Measurements from ENCODE around the gene KCNC3.

DNA sequence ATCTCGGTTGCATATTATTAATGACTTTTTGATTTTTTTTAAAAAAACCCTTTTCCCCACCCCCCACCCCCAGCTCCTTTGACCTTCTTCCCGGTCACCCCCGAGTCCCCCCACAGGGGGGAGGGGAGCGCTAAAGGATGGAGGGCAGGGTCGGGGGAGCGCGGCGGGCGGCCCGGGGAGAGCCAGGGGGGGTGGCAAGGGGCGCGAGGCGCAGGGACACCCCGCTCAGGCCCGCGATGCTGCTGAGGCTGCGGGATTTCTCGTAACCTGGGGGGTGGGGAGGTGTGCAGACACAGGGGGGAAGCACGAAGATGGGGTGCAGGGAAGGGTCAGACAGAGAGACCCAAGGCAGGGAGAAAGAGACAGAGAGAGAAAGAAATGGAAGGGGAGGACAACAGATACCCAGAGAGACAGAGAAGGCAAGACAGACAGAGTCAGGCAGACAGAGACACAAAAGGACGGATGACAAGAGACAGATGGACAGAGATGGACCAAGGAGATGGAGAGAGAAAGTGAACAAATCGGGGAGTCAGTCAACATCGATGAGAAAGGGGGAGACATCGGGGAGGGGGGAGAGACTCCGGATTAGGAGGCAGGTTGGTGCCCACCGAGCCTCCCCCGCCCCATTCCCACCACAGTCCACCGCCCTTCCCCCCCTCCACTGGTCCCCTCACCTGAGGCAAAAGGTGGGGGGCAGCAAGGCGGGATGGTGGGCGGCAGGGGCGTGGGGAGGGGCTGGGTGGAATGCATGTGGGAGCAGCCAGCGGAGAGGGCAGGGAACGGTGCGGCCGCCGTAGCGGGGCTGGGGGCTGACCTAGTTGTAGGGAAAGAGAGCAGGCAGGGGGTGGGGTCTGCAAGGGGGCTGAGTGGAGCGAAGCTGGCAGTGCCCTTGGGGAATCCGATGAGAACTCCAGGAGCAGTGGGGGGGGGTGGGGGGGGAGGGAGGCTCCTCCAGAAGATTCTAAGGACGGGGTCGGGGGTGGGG is 14.2 kb downstream of the KCNC3 start:
- no peak for TF ChIP-seq CHD2 (IDR thresholded peaks at IDR 0.05; ENCODE audit: low read length, partially characterized antibody)
- TF ChIP-seq ESRRA (IDR thresholded peaks at IDR 0.05; ENCODE audit: borderline replicate concordance, low read length): no peak
- TF ChIP-seq, protein P1, sequence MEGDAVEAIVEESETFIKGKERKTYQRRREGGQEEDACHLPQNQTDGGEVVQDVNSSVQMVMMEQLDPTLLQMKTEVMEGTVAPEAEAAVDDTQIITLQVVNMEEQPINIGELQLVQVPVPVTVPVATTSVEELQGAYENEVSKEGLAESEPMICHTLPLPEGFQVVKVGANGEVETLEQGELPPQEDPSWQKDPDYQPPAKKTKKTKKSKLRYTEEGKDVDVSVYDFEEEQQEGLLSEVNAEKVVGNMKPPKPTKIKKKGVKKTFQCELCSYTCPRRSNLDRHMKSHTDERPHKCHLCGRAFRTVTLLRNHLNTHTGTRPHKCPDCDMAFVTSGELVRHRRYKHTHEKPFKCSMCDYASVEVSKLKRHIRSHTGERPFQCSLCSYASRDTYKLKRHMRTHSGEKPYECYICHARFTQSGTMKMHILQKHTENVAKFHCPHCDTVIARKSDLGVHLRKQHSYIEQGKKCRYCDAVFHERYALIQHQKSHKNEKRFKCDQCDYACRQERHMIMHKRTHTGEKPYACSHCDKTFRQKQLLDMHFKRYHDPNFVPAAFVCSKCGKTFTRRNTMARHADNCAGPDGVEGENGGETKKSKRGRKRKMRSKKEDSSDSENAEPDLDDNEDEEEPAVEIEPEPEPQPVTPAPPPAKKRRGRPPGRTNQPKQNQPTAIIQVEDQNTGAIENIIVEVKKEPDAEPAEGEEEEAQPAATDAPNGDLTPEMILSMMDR (IDR thresholded peaks at IDR 0.05): no peak
- TF ChIP-seq POLR2A (IDR thresholded peaks at IDR 0.05; ENCODE audit: low read length): no peak
- TF ChIP-seq, protein P2, sequence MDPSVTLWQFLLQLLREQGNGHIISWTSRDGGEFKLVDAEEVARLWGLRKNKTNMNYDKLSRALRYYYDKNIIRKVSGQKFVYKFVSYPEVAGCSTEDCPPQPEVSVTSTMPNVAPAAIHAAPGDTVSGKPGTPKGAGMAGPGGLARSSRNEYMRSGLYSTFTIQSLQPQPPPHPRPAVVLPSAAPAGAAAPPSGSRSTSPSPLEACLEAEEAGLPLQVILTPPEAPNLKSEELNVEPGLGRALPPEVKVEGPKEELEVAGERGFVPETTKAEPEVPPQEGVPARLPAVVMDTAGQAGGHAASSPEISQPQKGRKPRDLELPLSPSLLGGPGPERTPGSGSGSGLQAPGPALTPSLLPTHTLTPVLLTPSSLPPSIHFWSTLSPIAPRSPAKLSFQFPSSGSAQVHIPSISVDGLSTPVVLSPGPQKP (IDR thresholded peaks at IDR 0.05; ENCODE audit: low read depth, low read length): no peak
- no peak for TF ChIP-seq SMC3 (IDR thresholded peaks at IDR 0.05)
- TF ChIP-seq PHF8 (IDR thresholded peaks at IDR 0.05; ENCODE audit: borderline replicate concordance, low read depth): no peak
- no peak for TF ChIP-seq MYC (IDR thresholded peaks at IDR 0.05; ENCODE audit: borderline replicate concordance, low read length)
- no peak for TF ChIP-seq MAX (IDR thresholded peaks at IDR 0.05)
- no peak for TF ChIP-seq RFX5 (IDR thresholded peaks at IDR 0.05)
- TF ChIP-seq HOXB5 (CRISPR knock-in tag; IDR thresholded peaks at IDR 0.05): no peak

All from A549 (cell line).